ENCODE data around the gene NENF.

NENF gene

GRCh38 chr1:212481438-212481767 is 48.7 kb downstream of the NENF start:
- no peak for DNase-seq (ENCODE audit: low read depth, low spot score)

- DNase-seq (ENCODE audit: low read depth, low spot score), result no peak
Observed at GRCh38 chr1:212482006-212482636, 49.4 kb downstream of the NENF start.

- no peak for DNase-seq (ENCODE audit: low read depth, low spot score)
Observed at GRCh38 chr1:212482637-212483441, 50.1 kb downstream of the NENF start.

- DNase-seq (ENCODE audit: low read depth, low spot score), result no peak
Observed at GRCh38 chr1:212484701-212485570, 52.2 kb downstream of the NENF start.

- DNase-seq (ENCODE audit: low read depth, low spot score), result no peak
Observed at GRCh38 chr1:212485571-212485912, 52.8 kb downstream of the NENF start.

- no peak for DNase-seq (ENCODE audit: low read depth, low spot score)
Observed at GRCh38 chr1:212485913-212486618, 53.3 kb downstream of the NENF start.

GRCh38 chr1:212486619-212486975 is 53.9 kb downstream of the NENF start:
- DNase-seq (ENCODE audit: low read depth, low spot score), result no peak

- no peak for DNase-seq (ENCODE audit: low read depth, low spot score)
Observed at GRCh38 chr1:212487286-212487685, 54.6 kb downstream of the NENF start.

GRCh38 chr1:212487774-212488435 is 55.2 kb downstream of the NENF start:
- no peak for DNase-seq (ENCODE audit: low read depth, low spot score)

- no peak for DNase-seq (ENCODE audit: low read depth, low spot score)
Observed at GRCh38 chr1:212488436-212489283, 55.9 kb downstream of the NENF start.

GRCh38 chr1:212489284-212489859 is 56.7 kb downstream of the NENF start:
- no peak for DNase-seq (ENCODE audit: low read depth, low spot score)

- DNase-seq (ENCODE audit: low read depth, low spot score), result no peak
Observed at GRCh38 chr1:212490276-212490675, 57.6 kb downstream of the NENF start.

GRCh38 chr1:212491454-212491853 is 58.7 kb downstream of the NENF start:
- DNase-seq (ENCODE audit: low read depth, low spot score), result no peak
